C4-2B (cell line): ENCODE results near the gene OR51B4.

Source experiments
- CTCF ChIP-seq: fragments of 450-650 bp; conservative IDR thresholded peaks from 2 replicates; pipeline ENCODE4 v1.5.1; 2017; ENCODE audit warnings: mild to moderate bottlenecking
- ZFX ChIP-seq: fragments of 450-650 bp; IDR thresholded peaks from 2 replicates; pipeline ENCODE4 v1.6.1; 2017

- TF ChIP-seq CTCF (no peak), ZFX (no peak)
Observed at GRCh38 chr11:5252192-5252918, 49.4 kb downstream of the OR51B4 start.
